Activated naive CD8-positive, alpha-beta T cell treated with anti-CD3 and anti-CD28 coated beads for 36 hours (primary cell): ENCODE measurements around the gene ITPR2. TPM values are rescaled to one million over a fixed set of nuclear protein-coding genes. Genes with fewer than 3 reads are reported as not detected.
"Not testable (repeated sequence)": the region's sequence is repeated elsewhere in the genome, so short reads cannot be mapped to it uniquely, and the experiment has no call there.

Source experiments
- DNase-seq: peaks from one replicate; pipeline ENCODE4 v3.0.0; 2021
- H3K27ac Mint-ChIP-seq: one replicate; pipeline ENCODE4 v1.8.0; 2022; ENCODE audit warnings: mild to moderate bottlenecking, moderate library complexity, mixed read lengths
- H3K27me3 Mint-ChIP-seq: one replicate; pipeline ENCODE4 v1.8.0; 2022; ENCODE audit warnings: mild to moderate bottlenecking, mixed read lengths
- H3K36me3 Mint-ChIP-seq: one replicate; pipeline ENCODE4 v1.8.0; 2021; ENCODE audit warnings: mild to moderate bottlenecking, mixed read lengths
- H3K4me1 Mint-ChIP-seq: one replicate; pipeline ENCODE4 v1.8.0; 2021; ENCODE audit warnings: mixed read lengths
- H3K4me3 Mint-ChIP-seq: one replicate; pipeline ENCODE4 v1.8.0; 2022; ENCODE audit warnings: mild to moderate bottlenecking, moderate library complexity, mixed read lengths
- H3K9me3 Mint-ChIP-seq: one replicate; pipeline ENCODE4 v1.8.0; 2022; ENCODE audit warnings: mixed read lengths
- total RNA-seq, 2 experiments: library from RNA; stranded (reverse); gene quantifications; one replicate each; pipeline ENCODE4 v1.2.3, GENCODE V29; 2021

Gene ITPR2
- total RNA-seq, 2 experiments from 2014 or later: 27.3 TPM

- Mint-ChIP-seq H3K36me3 (peaks cover 8% of the 10 kb centered on the region), H3K4me3 (no peak overlapping the region), H3K9me3 (peaks cover 1% of the 10 kb centered on the region), H3K4me1 (peaks cover 39% of the 10 kb centered on the region), H3K27ac (no peak overlapping the region), H3K27me3 (no peaks in the 10 kb centered on the region)
- no peak for DNase-seq
Measured at GRCh38 chr12:26795910-26796309, 37.1 kb downstream of the ITPR2 start.

- no peak for DNase-seq
- no peak overlapping the region for H3K4me3 Mint-ChIP-seq
- H3K27ac Mint-ChIP-seq: no peak overlapping the region
- peaks cover 27% of the 10 kb centered on the region for H3K36me3 Mint-ChIP-seq
- no peaks in the 10 kb centered on the region for H3K27me3 Mint-ChIP-seq
- no peaks in the 10 kb centered on the region for H3K9me3 Mint-ChIP-seq
- peaks cover 34% of the 10 kb centered on the region for H3K4me1 Mint-ChIP-seq
Measured at GRCh38 chr12:26791301-26791791, 41.6 kb downstream of the ITPR2 start.

GRCh38 chr12:26790645-26790994 lies 42.4 kb downstream of the ITPR2 start:
- Mint-ChIP-seq H3K27ac (no peak overlapping the region), H3K4me1 (peaks cover 34% of the 10 kb centered on the region), H3K36me3 (peaks cover 27% of the 10 kb centered on the region), H3K4me3 (no peak overlapping the region), H3K9me3 (no peaks in the 10 kb centered on the region), H3K27me3 (no peaks in the 10 kb centered on the region)
- DNase-seq: no peak

- Mint-ChIP-seq H3K27ac (no peak overlapping the region), H3K9me3 (no peaks in the 10 kb centered on the region)
Measured at GRCh38 chr12:26789731-26790644, 43.0 kb downstream of the ITPR2 start.

GRCh38 chr12:26786865-26787514 lies 46.0 kb downstream of the ITPR2 start:
- Mint-ChIP-seq H3K27ac (no peak overlapping the region), H3K9me3 (no peaks in the 10 kb centered on the region), H3K4me1 (peaks cover 24% of the 10 kb centered on the region), H3K4me3 (no peak overlapping the region), H3K36me3 (peaks cover 37% of the 10 kb centered on the region), H3K27me3 (no peaks in the 10 kb centered on the region)
- no peak for DNase-seq

More at GRCh38 chr12:26789731-26790644, 43.0 kb downstream of the ITPR2 start:
- Mint-ChIP-seq H3K27me3 (no peaks in the 10 kb centered on the region), H3K4me1 (peaks cover 33% of the 10 kb centered on the region), H3K36me3 (peaks cover 27% of the 10 kb centered on the region), H3K4me3 (no peak overlapping the region)
- no peak for DNase-seq

GRCh38 chr12:26786491-26786864 lies 46.5 kb downstream of the ITPR2 start:
- peaks cover 39% of the 10 kb centered on the region for H3K36me3 Mint-ChIP-seq
- DNase-seq: no peak
- H3K9me3 Mint-ChIP-seq: no peaks in the 10 kb centered on the region
- peaks cover 21% of the 10 kb centered on the region for H3K4me1 Mint-ChIP-seq
- H3K4me3 Mint-ChIP-seq: no peak overlapping the region
- H3K27ac Mint-ChIP-seq: no peak overlapping the region
- no peaks in the 10 kb centered on the region for H3K27me3 Mint-ChIP-seq

GRCh38 chr12:26783816-26784379 lies 49.1 kb downstream of the ITPR2 start:
- H3K9me3 Mint-ChIP-seq, H3K27ac Mint-ChIP-seq: not testable (repeated sequence)
- H3K36me3 Mint-ChIP-seq: peaks cover 54% of the 10 kb centered on the region

GRCh38 chr12:26783131-26783526 lies 49.9 kb downstream of the ITPR2 start:
- no peak for DNase-seq
- no peak overlapping the region for H3K4me3 Mint-ChIP-seq
- no peaks in the 10 kb centered on the region for H3K27me3 Mint-ChIP-seq
- no peak overlapping the region for H3K27ac Mint-ChIP-seq
- H3K9me3 Mint-ChIP-seq: no peaks in the 10 kb centered on the region
- peaks cover 3% of the 10 kb centered on the region for H3K4me1 Mint-ChIP-seq
- H3K36me3 Mint-ChIP-seq: peaks cover 53% of the 10 kb centered on the region

More at GRCh38 chr12:26783816-26784379, 49.1 kb downstream of the ITPR2 start:
- not testable (repeated sequence) for H3K4me3 Mint-ChIP-seq, H3K27me3 Mint-ChIP-seq, H3K4me1 Mint-ChIP-seq, DNase-seq

GRCh38 chr12:26782372-26783130 lies 50.4 kb downstream of the ITPR2 start:
- peaks cover 52% of the 10 kb centered on the region for H3K36me3 Mint-ChIP-seq

GRCh38 chr12:26780656-26781055 lies 52.3 kb downstream of the ITPR2 start:
- not testable (repeated sequence) for H3K4me1 Mint-ChIP-seq, H3K4me3 Mint-ChIP-seq, DNase-seq, H3K27me3 Mint-ChIP-seq, H3K27ac Mint-ChIP-seq
- peaks cover 14% of the 10 kb centered on the region for H3K9me3 Mint-ChIP-seq
- peaks cover 60% of the 10 kb centered on the region for H3K36me3 Mint-ChIP-seq

More at GRCh38 chr12:26782372-26783130, 50.4 kb downstream of the ITPR2 start:
- H3K27ac Mint-ChIP-seq: no peak overlapping the region
- no peaks in the 10 kb centered on the region for H3K4me1 Mint-ChIP-seq
- no peak overlapping the region for H3K4me3 Mint-ChIP-seq
- no peaks in the 10 kb centered on the region for H3K27me3 Mint-ChIP-seq
- no peak for DNase-seq
- no peaks in the 10 kb centered on the region for H3K9me3 Mint-ChIP-seq

GRCh38 chr12:26778173-26778775 lies 54.7 kb downstream of the ITPR2 start:
- H3K27ac Mint-ChIP-seq, H3K4me3 Mint-ChIP-seq, H3K27me3 Mint-ChIP-seq, DNase-seq, H3K4me1 Mint-ChIP-seq: not testable (repeated sequence)
- peaks cover 18% of the 10 kb centered on the region for H3K9me3 Mint-ChIP-seq
- H3K36me3 Mint-ChIP-seq: peaks cover 73% of the 10 kb centered on the region

- no peak overlapping the region for H3K4me3 Mint-ChIP-seq
- peaks cover 7% of the 10 kb centered on the region for H3K4me1 Mint-ChIP-seq
- no peak for DNase-seq
- H3K9me3 Mint-ChIP-seq: peaks cover 18% of the 10 kb centered on the region
- H3K27ac Mint-ChIP-seq: no peak overlapping the region
- H3K27me3 Mint-ChIP-seq: no peaks in the 10 kb centered on the region
- peaks cover 73% of the 10 kb centered on the region for H3K36me3 Mint-ChIP-seq
Measured at GRCh38 chr12:26777236-26777635, 55.8 kb downstream of the ITPR2 start.

GRCh38 chr12:26775991-26776390 lies 57.0 kb downstream of the ITPR2 start:
- Mint-ChIP-seq H3K36me3 (peaks cover 69% of the 10 kb centered on the region), H3K9me3 (peaks cover 18% of the 10 kb centered on the region)
- not testable (repeated sequence) for H3K4me1 Mint-ChIP-seq, H3K4me3 Mint-ChIP-seq, DNase-seq, H3K27ac Mint-ChIP-seq, H3K27me3 Mint-ChIP-seq

GRCh38 chr12:26773313-26774104 lies 59.5 kb downstream of the ITPR2 start:
- Mint-ChIP-seq H3K36me3 (peaks cover 68% of the 10 kb centered on the region), H3K4me3 (no peak overlapping the region), H3K27ac (no peak overlapping the region), H3K4me1 (peaks cover 21% of the 10 kb centered on the region), H3K27me3 (no peaks in the 10 kb centered on the region), H3K9me3 (peaks cover 18% of the 10 kb centered on the region)
- DNase-seq: no peak
